Measurements from ENCODE around the gene SLC9B2.

DNA sequence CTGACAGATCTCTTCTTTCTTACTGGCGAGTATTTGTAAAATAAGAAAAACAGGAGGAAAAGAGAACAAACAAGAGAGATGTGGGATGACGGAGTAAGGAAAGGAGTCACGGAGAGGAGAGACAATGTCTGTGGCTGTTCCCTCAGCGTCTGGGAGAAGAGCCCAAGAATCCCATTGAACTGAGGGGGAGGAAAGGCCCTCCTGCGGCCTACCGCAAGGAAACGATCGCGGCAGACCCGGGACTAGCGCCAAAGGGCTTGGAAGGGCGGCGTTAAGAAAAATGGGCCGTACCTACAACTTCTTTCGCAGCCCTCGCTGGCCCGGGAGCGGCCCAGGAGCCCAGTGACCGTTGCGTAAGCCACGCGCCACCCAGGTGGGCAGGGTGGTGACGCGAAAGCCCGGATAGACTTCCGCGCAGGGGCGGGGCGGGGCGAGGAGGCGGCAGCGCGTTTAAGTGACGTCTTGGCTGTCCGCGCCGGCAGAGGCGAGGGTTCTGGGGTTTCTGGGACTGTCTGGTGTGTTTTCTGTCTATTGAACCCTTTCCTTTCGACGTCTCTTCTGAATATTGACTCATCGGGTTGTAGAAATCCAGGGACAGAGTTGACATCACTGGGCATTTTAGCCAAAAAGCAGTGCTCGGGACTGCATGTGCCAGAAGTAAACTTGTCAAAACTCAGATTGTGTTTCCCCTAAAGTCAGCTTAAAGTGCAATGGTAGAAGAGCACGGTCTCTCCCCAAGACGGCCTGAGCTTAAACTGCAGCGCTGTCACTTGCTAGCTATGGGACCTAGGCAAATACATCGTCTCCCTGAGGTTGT lies 57.0 kb downstream of the SLC9B2 start, which contains the start of gene SLC9B1:
- TF ChIP-seq, protein P1, sequence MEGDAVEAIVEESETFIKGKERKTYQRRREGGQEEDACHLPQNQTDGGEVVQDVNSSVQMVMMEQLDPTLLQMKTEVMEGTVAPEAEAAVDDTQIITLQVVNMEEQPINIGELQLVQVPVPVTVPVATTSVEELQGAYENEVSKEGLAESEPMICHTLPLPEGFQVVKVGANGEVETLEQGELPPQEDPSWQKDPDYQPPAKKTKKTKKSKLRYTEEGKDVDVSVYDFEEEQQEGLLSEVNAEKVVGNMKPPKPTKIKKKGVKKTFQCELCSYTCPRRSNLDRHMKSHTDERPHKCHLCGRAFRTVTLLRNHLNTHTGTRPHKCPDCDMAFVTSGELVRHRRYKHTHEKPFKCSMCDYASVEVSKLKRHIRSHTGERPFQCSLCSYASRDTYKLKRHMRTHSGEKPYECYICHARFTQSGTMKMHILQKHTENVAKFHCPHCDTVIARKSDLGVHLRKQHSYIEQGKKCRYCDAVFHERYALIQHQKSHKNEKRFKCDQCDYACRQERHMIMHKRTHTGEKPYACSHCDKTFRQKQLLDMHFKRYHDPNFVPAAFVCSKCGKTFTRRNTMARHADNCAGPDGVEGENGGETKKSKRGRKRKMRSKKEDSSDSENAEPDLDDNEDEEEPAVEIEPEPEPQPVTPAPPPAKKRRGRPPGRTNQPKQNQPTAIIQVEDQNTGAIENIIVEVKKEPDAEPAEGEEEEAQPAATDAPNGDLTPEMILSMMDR (IDR thresholded peaks at IDR 0.05), result no peak
- peak in 3 of 4 donors; percentile 41 to 91 (median 87) for TF ChIP-seq POLR2A (IDR thresholded peaks at IDR 0.05)
- peak; percentile 87 to 96 for TF ChIP-seq POLR2AphosphoS5 (IDR thresholded peaks at IDR 0.05)
- TF ChIP-seq EP300 (IDR thresholded peaks at IDR 0.05), result peak in 1 of 4 donors; percentile 80

Measured in upper lobe of left lung (tissue), 4 donors.